ENCODE measurements around the gene TESK2.
"Not testable (repeated sequence)": the region's sequence is repeated elsewhere in the genome, so short reads cannot be mapped to it uniquely, and the experiment has no call there.

TESK2 gene

DNA sequence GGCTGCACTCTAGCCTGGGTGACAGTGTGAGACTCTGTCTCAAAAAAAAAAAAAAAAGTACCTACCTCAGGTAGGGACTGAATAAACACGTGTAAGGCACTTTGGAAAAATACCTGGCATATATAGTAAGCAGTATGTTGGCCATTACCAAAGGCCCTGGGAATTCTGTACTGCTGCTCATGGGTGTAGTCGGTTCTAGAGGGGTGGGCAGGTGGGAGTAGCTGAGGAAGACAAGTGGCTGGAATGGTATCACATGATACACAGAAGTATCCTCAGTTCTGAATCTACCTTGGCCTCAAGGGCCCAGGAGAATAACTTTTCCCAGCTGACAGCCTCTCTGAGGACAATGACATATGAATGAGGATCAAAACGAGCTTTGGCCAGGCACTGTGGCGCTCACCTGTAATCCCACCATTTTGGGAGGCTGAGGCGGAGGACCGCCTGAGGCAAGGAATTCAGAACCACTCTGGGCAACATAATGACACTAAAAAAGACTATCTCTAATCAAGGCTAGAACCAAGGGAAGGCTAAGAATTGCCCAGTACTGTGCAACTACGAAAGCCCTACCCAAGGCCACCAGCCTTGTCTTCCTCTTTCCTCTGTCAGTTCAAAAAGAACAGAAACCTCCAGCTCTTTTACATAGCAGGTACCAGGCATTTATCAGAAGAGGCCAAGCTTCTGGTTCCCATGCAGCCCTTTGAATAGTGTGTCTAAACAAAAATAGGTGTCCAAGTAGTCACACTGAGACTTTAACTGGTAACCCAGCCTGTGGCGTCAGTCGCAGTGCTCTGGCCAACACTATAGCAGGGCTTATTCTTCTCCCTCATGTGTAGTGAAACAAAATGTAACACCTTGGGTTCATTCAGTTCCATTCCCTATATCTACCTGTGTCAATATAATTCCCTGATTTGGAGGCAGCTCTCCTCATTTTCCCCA, 19.3 kb upstream of the TESK2 start:
- no peak for DNase-seq

DNA sequence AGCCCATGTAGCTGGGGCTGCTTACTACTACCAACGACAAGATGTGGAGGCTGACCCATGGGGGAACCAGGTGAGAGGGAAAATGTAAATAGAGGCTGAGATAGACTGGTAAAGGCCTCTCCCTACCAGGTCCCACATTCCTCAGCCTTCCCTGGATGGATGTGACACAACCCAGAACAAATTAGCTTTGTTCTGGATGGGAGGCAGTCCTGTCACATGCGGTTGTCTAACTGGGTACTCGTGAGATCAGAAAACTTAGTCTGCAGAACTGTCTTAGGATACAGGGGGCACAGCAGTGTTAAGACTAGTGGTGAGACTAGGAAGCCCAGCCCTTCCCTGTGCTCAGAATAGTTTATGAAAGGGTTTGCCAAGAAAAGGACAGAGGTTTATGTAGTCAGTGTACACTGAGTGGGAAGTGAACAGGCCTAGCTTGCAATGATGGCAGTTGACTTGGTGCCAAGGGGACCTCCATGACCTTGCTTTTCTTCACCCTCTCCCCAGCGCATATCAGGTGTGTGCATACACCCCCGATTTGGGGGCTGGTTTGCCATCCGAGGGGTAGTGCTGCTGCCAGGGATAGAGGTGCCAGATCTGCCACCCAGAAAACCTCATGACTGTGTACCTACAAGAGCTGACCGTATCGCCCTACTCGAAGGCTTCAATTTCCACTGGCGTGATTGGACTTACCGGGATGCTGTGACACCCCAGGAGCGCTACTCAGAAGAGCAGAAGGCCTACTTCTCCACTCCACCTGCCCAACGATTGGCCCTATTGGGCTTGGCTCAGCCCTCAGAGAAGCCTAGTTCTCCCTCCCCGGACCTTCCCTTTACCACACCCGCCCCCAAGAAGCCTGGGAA, 17.6 kb upstream of the TESK2 start:
- no peak for DNase-seq

DNA sequence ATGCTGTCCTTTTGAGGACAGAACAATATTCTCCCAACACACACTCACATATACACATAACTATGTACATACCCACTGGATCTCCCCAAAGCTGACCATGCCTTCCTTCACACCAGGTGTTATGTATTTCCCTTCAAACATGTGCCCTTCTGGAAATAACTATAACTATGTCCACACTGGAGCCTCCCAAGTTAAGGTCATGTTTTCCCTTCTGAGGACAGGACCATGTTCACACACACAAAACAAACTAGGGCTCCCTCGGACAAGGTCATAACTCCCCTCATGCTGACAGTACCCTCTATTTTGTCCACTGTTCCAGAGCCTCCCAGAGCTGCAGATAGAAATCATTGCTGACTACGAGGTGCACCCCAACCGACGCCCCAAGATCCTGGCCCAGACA, 16.9 kb upstream of the TESK2 start:
- DNase-seq, result no peak

DNA sequence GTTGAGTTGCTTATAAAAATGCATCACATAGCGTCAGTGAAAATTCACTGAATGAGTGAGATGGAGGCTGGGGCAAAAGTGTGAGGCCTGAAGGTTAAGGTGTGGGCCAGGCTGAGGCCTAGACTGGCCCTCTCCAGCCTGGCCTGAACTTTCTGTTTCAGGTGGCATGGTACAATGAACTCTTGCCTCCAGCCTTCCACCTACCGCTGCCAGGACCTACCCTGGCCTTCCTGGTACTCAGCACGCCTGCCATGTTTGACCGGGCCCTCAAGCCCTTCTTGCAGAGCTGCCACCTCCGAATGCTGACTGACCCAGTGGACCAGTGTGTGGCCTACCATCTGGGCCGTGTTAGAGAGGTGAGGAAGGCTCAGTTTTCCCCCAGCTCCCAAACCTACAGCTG, 16.2 kb upstream of the TESK2 start:
- no peak for DNase-seq

DNA sequence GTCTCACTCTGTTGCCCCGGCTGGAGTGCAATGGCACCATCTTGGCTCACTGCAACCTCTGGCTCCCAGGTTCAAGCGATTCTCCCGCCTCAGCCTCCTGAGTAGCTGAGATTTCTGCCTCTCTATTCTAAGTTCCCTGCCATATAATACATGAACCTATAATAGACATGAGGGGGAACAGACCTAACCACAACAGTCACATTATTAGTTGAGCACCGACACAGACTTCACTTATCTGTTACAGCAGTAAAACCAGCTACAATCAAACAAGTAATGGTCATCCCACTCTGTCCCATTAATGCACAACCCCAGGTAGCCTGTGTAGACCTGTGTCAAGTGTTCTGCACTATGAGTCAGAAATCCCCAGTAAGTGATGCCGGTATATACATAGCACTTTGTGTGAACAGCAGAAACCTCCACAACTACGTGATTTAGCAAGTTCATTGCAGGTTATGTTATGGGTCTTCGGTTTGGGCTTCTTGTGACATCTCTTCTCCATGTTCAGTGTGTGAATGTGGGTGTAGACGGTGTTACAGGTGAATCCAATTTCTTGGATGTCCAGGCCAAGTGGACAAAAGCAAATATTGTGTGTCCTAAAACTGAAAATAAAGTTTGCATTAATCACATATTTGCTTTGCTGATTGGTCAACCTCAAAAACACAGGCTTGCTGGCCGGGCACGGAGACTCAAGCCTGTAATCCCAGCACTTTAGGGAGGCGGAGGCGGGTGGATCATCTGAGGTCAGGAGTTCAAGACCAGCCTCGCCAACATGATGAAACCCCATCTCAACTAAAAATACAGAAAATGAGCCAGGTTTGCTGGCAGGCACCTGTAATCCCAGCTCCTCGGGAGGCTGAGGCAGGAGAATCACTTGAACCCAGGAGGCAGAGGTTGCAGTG, 12.7 kb upstream of the TESK2 start:
- DNase-seq, result no peak

DNA sequence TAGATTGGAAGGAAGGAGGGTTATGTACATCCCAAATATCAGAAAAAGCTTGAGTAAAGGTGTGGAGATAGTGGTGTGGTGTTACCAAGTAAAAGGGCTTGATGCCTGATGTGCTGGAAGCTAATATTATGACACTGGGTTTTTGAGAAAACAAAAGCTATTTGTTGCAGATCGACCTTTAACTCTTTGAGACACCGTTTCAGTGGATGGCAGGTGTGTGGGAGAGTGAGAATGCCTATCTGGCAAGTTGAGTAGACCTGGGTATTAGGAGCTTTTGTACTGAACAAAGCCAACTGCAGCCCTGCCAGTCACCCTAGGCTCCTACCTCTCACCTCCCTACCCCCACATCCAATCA, 10.5 kb upstream of the TESK2 start:
- DNase-seq, result no peak

DNA sequence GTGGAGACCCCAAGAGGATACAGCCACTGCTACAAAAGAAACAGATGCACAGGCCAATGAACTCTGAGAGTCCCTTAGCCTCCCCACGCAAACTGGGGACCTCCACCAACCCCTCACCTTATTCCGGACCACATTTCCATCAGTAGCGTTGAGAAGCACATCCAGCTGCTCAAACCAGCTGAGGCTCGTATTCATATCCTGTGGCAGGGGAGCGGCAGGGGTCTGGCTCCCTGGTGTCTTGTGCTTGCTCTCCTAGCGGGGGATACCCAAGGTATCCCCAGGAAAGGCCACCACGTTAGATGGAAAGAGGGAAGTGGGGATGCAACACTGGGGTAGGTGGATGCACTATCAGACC, 8.4 kb upstream of the TESK2 start:
- DNase-seq, result no peak

DNA sequence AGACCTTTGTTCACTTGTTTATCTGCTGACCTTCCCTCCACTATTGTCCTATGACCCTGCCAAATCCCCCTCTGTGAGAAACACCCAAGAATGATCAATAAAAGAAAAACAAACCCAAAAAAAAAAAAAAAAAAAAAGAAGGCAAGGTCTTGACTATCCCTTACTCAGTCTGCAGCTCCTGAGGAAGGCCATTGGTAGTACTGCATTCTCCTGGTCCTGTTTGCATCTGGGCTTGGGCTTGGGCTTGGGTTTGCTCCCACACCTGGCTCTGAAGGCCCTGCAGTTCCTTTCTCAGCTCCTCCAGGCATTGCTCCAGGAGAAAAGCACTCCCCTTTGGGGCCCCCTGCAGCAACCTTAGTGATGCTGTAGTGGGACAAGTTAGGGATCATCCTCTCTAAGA, 7.3 kb upstream of the TESK2 start:
- DNase-seq, result no peak

DNA sequence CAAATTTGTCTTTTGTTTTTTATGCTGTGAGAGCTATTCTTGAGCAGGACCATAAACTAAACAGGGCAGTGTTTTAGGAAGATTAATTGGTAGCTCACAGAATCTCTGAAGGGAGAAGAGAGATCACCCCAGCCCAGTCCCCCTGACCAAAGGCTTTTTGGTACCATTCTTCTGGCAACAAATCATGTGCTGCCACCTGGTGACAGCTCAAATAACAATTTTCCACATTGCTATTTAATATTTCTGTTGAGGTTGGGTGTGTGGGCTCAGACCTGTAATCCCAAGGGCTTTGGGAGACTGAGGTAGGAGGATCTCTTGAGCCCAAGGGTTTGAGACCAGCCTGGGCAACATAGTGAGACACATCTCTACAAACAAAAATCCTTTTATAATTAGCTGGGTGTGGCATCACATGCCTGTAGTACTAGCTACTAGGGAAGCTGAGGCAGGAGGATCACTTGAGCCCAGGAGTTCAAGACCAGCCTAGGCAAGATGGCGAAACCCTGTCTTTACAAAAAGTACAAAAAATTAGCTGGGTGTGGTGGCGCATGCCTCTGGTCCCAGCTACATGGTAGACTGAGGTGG, 2.2 kb upstream of the TESK2 start:
- peak; percentile 10 for DNase-seq

DNA sequence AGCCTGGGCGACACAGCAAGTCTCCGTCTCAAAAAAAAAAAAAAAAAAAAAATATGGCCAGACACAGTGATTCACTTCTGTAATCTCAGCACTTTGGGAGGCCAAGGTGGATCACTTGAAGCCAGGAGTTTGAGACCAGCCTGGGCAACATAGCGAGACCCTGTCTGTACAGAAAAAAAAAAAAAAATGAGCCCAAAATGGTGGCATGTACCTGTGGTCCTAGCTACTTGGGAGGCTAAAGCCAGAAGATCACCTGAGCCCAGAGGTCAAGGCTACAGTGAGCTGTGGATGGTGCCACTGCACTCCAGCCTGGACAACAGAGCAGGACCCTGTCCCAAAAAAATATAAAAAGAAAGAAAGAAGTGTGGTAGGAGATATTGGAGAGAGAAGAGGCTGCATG, 1.7 kb upstream of the TESK2 start:
- no peak for DNase-seq

DNA sequence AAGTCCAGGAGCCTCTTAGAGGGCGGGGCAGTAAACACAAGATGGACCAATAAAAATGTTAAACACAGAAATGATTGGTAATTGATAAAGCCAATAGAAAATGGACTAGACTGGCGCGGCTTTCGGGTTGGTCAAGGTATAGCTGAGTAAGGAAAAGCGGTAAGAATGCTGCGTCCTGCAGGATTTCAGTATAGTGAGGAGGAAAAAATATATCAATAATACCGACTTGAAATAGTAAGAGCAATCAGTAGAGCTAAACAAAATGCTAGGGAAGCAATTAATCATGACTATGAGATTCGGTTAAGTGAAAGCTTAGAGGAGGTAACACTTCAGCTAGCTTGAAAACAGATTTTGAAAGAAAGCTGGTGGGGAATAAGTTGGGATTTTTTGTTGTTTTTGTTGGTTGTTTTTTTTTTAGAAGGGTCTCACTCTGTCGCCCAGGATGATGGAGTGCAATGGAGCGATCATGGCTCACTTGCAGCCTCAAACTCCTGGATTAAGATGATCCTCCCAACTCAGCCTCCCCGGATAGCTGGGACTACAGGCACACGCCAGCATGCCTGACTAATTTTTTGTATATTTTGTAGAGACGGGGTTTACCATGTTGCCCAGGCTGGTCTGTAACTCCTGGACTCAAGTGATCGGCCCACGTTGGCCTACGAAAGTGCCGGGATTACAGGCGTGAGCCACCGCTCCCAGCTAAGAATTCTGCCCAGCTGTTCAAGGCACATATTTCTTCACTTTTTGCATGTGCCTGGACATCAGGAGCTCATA, 711 bp upstream of the TESK2 start:
- DNase-seq, result no peak

DNA sequence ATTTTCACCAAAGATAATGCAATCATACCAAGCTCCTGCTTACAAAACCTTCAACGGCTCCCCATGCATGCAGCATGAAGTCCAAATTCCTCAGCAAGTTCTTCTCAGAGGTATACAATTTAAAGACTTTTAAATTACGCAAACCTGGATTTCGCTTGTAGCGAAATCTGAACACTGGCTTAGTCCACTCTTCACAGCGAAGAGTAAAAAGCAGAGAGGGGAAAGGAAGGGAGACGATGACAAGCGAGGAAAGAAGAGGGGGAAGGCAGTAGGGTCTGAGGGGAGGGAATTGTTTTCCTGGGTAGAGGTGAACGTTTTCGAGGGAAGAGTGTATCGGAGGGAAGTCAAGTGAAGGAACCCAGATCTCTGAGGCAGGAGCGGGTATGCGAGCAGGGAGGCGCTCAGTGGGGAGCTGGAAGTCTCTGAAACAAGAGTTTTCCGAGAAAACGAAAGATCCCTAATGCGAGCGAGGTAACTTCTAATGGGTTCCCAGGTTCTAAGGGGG, 790 bp downstream of the TESK2 start:
- no peak for DNase-seq

DNA sequence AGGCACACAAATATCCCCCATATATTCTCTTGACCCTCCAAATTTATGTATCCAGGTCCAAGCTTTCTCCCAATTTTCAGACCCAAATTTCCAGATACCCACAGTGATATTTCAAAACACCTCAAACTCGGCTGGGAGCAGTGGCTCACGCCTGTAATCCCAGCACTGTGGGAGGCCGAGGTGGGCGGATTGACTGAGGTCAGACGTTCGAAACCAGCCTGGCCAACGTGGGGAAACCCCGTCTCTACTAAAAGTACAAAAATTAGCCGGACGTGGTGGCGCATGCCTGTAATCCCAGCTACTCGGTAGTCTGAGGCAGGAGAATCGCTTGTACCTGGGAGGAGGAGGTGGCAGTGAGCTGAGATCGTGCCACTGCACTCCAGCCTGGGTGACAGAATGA, 1.6 kb downstream of the TESK2 start:
- DNase-seq, result not testable (repeated sequence)

DNA sequence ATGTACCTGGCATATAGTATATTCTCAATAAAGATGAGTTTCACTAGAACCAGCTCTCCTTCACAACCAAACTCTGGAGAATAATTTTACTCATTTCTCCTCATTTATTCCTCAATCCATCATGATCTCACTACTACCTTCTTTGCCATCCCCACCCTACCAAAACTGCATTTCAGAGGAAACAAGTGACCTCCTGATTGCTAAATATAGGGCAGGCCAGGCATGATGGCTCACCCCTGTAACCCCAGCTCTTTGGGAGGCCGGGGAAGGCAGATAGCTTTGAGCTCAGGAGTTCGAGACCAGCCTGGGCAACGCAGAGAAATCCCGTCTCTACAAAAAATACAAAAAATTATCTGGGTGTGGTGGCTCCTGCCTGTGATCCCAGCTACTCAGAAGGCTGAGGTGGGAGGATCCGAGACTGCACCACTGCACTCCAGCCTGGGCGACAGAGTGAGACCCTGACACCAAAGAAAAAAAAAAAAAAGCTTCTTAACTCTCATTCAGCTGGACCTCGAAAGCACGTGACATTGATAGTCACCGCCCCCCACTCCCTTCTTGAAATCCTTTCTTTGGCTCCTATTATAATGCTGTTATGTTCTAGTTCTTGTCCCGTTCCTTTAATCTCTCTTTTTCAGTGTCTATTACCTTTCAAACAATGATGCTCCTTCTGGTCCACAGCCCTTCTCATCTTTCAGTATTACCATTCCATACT, 2.1 kb downstream of the TESK2 start:
- DNase-seq, result no peak

DNA sequence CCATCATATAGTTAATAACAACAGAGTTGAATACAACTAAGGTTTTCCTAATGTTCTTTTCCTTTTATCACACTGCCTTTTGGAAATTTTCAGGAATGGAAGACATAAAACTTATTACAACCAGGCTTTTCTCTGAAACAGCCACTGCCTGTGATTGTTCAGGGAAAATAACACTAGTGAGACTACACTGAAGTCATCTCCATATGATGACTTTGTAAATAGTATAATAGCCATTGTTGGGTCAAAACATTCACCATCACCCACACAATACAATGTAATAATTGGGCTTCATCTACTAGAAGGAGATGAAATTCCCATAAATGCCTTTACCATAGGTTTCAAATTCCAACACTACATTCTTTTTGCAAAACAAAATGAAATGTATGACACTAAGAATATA, 5.0 kb downstream of the TESK2 start:
- no peak for DNase-seq

DNA sequence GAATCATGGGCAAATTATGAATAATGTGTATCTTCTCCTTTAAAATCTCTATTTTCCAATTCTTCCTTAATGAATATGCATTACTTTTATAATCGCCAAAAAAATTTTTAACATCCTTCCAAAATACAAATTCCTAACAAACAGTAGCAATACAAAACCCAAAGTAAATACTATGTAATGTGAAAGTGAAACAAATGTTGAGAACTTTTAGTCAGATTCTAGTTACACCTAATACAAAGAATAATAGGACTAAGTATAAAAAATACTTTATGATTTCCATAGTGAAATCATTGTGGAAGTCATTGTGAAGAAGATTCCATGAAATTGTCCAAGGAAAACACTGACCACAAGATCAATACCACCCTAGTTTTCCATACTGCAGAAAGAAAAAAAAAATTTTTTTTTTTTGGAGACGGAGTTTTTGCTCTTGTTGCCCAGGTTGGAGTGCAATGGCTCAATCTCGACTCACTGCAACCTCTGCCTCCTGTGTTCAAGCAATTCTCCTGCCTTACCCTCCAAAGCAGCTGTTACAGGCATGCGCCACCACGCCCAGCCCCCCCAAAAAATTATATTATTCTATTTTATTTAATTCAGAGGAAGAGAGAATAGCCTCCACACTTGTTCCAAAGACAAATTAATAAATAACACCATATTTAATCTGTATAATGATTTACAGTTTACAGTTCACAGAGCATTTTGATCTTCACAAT, 11.8 kb downstream of the TESK2 start:
- no peak for DNase-seq

DNA sequence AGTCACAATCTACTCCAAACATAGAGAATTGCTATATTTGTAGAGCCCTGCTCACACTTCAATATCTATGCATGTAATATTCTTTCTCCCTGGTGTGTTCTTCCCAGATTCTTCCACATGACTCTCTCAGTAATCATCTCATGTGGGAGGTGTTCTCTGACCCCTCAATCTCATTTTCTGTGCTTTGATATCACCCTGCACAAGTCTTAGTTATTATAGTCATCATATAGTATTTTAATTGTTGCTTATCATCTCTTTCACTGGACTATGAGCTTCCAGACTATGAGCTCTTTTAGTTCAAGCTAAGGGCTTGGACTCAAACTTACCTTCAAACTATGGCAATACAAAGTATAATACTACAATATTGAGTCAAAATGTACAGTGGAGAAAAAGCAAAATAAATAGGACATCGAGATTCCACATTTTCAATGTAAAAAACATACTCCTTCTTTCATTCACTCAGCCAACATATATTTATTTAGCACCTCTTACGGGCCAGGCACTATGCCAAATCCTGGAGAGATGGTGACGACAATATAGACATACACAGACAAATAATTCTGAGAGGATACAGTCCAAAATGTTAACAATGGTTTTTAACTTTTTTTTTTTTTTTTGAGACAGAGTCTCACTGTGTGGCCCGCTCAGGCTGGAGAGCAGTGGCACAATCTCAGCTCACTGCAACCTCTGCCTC, 12.7 kb downstream of the TESK2 start:
- no peak for DNase-seq

DNA sequence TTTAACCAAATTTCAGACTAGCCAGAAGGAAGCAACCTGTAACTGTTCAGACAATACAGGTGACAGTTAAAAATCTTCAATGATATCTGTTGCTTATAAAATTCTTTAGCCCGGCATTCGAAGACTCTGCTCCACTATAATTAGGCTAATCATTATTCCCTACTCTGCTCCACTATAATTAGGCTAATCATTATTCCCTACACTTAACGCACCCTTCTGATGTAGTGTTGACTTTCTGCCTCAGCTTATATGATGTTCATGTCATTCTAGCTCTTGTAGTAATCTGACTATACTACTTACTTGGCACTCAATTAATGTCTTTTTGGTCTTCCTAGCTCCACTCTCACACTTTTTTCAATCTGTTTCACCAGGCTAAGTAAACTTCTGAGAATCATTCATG, 13.3 kb downstream of the TESK2 start:
- no peak for DNase-seq

DNA sequence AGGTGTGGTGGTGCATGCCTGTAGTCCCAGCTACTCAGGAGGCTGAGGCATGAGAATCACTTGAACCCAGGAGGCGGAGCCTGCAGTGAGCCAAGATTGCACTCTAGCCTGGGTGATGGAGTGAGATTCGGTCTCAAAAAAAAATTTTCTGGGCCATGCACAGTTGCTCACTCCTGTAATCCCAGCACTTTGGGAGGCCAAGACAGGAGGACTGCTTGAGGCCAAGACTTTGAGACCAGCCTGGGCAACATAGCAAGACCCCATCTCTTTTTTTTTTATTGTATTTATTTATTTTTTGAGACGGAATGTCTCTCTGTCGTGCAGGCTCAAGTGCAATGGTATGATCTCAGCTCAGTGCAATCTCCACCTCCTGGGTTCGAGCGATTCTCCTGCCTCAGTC, 16.8 kb downstream of the TESK2 start:
- not testable (repeated sequence) for DNase-seq

DNA sequence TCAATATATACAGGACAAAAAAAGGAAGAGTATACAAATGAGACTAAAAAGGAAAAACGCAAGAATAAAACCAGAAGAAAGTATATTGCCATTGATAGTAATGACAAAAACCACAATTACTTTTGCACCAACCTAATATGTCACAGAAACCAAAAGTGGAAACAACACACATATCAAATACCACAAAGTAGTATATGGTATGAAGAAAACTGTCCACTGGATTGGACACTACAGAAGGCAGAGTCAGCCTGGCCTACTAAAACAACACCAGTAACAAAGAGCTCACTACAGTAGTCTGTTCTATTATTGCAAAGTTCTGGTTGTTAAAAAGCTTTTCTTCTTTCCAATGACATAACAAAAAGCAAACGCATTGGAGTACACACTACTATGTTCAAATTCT, 17.7 kb downstream of the TESK2 start:
- DNase-seq, result no peak
